ENCODE data around the gene TAX1BP1. TPM values are rescaled to one million over a fixed set of nuclear protein-coding genes. Genes with fewer than 3 reads are reported as not detected.

The TAX1BP1 gene
- total and polyA plus RNA-seq, 2 experiments from 2014 or later = 98.1 to 137 TPM

DNA sequence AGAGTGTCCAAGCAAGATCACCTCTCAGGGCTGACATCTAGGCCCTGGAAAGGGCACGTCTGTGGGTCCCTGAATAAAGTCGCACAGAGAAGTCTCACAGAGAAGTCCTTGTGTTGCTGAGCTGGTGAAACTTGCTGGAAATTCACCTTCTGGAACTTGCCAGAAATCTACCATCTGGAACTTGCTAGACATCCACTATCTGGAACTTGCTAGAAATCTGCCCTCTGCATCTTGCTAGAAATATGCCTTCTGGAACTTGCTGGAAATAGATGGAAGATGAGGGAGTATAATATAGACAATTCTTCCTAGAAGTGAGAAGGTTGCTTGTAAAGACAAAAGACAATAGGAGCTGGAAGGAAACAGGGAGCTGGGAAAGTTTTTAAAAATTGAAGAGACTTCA lies 5.4 kb upstream of the TAX1BP1 start:
- no peaks in the 10 kb centered on the region for H3K9me3 ChIP-seq (ENCODE audit: low read depth)
- DNase-seq = no peak
- peaks cover 9% of the 10 kb centered on the region for H3K4me1 ChIP-seq (ENCODE audit: insufficient read depth)
- no peaks in the 10 kb centered on the region for H3K79me2 ChIP-seq (ENCODE audit: insufficient read depth)
- in situ Hi-C loops (cut with MboI) = no loop called here
- WGBS, 2 experiments (ENCODE audit: low coverage in 1 of 2, low lambda C conversion rate in 2 of 2, missing lambda C conversion rate in 2 of 2) = 91 to 97% methylated on average over 2 of the region's 2 CpGs
- H3F3A ChIP-seq (ENCODE audit: insufficient read depth) = peaks cover 12% of the 10 kb centered on the region; the same call in 1 of the 2 replicates
- no peak overlapping the region for H3K27ac ChIP-seq
- no peaks in the 10 kb centered on the region for H3K9me2 ChIP-seq (ENCODE audit: insufficient read depth)
- H3K27me3 ChIP-seq (replicated peaks; ENCODE audit: insufficient read depth) = no peaks in the 10 kb centered on the region
- H4K20me1 ChIP-seq (ENCODE audit: insufficient read depth) = no peaks in the 10 kb centered on the region
- H3K9ac ChIP-seq = no peak overlapping the region
- H3K4me3 ChIP-seq = no peak overlapping the region
- H3K4me2 ChIP-seq (ENCODE audit: unreplicated experiment) = no peak overlapping the region
- no peaks in the 10 kb centered on the region for H3K36me3 ChIP-seq (ENCODE audit: low read depth)
- no peak overlapping the region for H2AFZ ChIP-seq
- TF ChIP-seq EZH2 (IDR thresholded peaks at IDR 0.05; ENCODE audit: insufficient read depth, poor library complexity, severe bottlenecking) (no peak), EZH2phosphoT487 (IDR thresholded peaks at IDR 0.05; ENCODE audit: insufficient read depth, low read depth) (no peak)

GRCh38 chr7:27735165-27735564 lies 4.8 kb upstream of the TAX1BP1 start:
- no peak overlapping the region for H2AFZ ChIP-seq
- no peak overlapping the region for H3K27ac ChIP-seq
- H3F3A ChIP-seq (ENCODE audit: insufficient read depth) = peaks cover 15% of the 10 kb centered on the region; the same call in 1 of the 2 replicates
- no peak overlapping the region for H3K4me2 ChIP-seq (ENCODE audit: unreplicated experiment)
- no peaks in the 10 kb centered on the region; the same call in 1 of the 2 replicates for H3K79me2 ChIP-seq (ENCODE audit: insufficient read depth)
- in situ Hi-C loops (cut with MboI) = no loop called here
- no peaks in the 10 kb centered on the region for H4K20me1 ChIP-seq (ENCODE audit: insufficient read depth)
- H3K27me3 ChIP-seq (replicated peaks; ENCODE audit: insufficient read depth) = no peaks in the 10 kb centered on the region
- H3K9me3 ChIP-seq (ENCODE audit: low read depth) = no peaks in the 10 kb centered on the region
- peaks cover 9% of the 10 kb centered on the region for H3K4me1 ChIP-seq (ENCODE audit: insufficient read depth)
- no peak for DNase-seq
- 94% methylated on average over 1 of the region's 1 CpG for WGBS, 2 experiments (ENCODE audit: low coverage in 1 of 2, low lambda C conversion rate in 2 of 2, missing lambda C conversion rate in 2 of 2)
- TF ChIP-seq EZH2phosphoT487 (IDR thresholded peaks at IDR 0.05; ENCODE audit: insufficient read depth, low read depth) (no peak), EZH2 (IDR thresholded peaks at IDR 0.05; ENCODE audit: insufficient read depth, poor library complexity, severe bottlenecking) (no peak)
- no peaks in the 10 kb centered on the region for H3K9me2 ChIP-seq (ENCODE audit: insufficient read depth)
- H3K36me3 ChIP-seq (ENCODE audit: low read depth) = no peaks in the 10 kb centered on the region
- no peak overlapping the region for H3K4me3 ChIP-seq
- H3K9ac ChIP-seq = no peak overlapping the region

DNA sequence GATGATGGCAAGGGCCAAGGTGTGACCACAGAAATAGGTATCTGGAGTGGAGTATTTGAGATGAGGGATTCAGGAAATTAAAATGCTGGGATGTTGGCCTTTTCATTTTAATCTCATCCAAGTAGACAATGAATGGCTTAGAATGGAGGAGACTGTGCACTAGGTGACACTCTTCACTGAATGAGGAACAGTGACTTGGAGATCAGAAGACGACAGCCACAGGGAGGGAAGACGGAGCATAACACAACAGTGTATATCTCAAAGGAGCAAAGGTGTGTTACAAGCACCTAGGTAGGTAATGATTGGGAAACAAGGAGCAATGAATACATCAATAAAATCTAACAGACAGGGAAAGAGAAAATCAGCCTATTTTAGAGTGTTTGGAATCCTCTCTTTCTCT lies 4.1 kb upstream of the TAX1BP1 start:
- no peak overlapping the region for H2AFZ ChIP-seq
- in situ Hi-C loops (cut with MboI) = no loop called here

DNA sequence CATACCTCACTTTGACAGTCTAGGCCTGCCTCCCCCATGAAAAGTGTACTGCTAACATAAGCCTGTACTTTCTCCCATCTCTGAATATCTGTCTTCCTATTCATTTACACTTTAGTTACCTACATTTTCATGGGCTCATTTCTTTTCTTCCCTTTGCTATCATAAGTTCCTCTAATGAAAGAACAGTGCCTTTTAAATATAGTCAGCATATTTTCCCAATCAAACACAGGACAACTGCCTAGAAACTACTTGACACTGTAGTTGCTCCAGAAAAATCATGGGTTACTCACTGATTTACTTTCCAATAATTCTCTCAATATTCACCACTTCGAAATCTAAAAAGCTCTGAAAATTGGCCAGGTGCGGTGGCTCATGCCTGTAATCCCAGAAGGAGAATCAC lies 2.8 kb upstream of the TAX1BP1 start:
- H2AFZ ChIP-seq = no peak overlapping the region
- H3K79me2 ChIP-seq (ENCODE audit: insufficient read depth) = peaks cover 18% of the 10 kb centered on the region
- no peaks in the 10 kb centered on the region for H3K27me3 ChIP-seq (replicated peaks; ENCODE audit: insufficient read depth)
- in situ Hi-C loops (cut with MboI) = no loop called here
- no peaks in the 10 kb centered on the region for H3K36me3 ChIP-seq (ENCODE audit: low read depth)
- no peaks in the 10 kb centered on the region for H4K20me1 ChIP-seq (ENCODE audit: insufficient read depth)
- H3K4me3 ChIP-seq = no peak overlapping the region
- no peak overlapping the region for H3K4me2 ChIP-seq (ENCODE audit: unreplicated experiment)
- no peaks in the 10 kb centered on the region for H3K9me3 ChIP-seq (ENCODE audit: low read depth)
- WGBS, 2 experiments (ENCODE audit: low coverage in 1 of 2, low lambda C conversion rate in 2 of 2, missing lambda C conversion rate in 2 of 2) = 97 to 98% methylated on average over 2 of the region's 2 CpGs
- H3K4me1 ChIP-seq (ENCODE audit: insufficient read depth) = peaks cover 9% of the 10 kb centered on the region
- peaks cover 21% of the 10 kb centered on the region for H3F3A ChIP-seq (ENCODE audit: insufficient read depth)
- no peak for DNase-seq
- H3K9ac ChIP-seq = no peak overlapping the region
- TF ChIP-seq EZH2 (IDR thresholded peaks at IDR 0.05; ENCODE audit: insufficient read depth, poor library complexity, severe bottlenecking) = no peak
- no peak overlapping the region for H3K27ac ChIP-seq
- H3K9me2 ChIP-seq (ENCODE audit: insufficient read depth) = no peaks in the 10 kb centered on the region

More for the DNA sequence above, 4.1 kb upstream of the TAX1BP1 start:
- H4K20me1 ChIP-seq (ENCODE audit: insufficient read depth) = no peaks in the 10 kb centered on the region
- TF ChIP-seq EZH2 (IDR thresholded peaks at IDR 0.05; ENCODE audit: insufficient read depth, poor library complexity, severe bottlenecking) (no peak), EZH2phosphoT487 (IDR thresholded peaks at IDR 0.05; ENCODE audit: insufficient read depth, low read depth) (no peak)
- H3K4me2 ChIP-seq (ENCODE audit: unreplicated experiment) = no peak overlapping the region
- peaks cover 15% of the 10 kb centered on the region for H3F3A ChIP-seq (ENCODE audit: insufficient read depth)
- H3K4me3 ChIP-seq = no peak overlapping the region
- H3K79me2 ChIP-seq (ENCODE audit: insufficient read depth) = peaks cover 5% of the 10 kb centered on the region
- H3K4me1 ChIP-seq (ENCODE audit: insufficient read depth) = peaks cover 9% of the 10 kb centered on the region
- DNase-seq = no peak
- H3K27me3 ChIP-seq (replicated peaks; ENCODE audit: insufficient read depth) = no peaks in the 10 kb centered on the region
- no peak overlapping the region for H3K9ac ChIP-seq
- no peaks in the 10 kb centered on the region for H3K9me2 ChIP-seq (ENCODE audit: insufficient read depth)
- H3K9me3 ChIP-seq (ENCODE audit: low read depth) = no peaks in the 10 kb centered on the region
- H3K27ac ChIP-seq = no peak overlapping the region
- H3K36me3 ChIP-seq (ENCODE audit: low read depth) = no peaks in the 10 kb centered on the region
- WGBS, 2 experiments (ENCODE audit: low coverage in 1 of 2, low lambda C conversion rate in 2 of 2, missing lambda C conversion rate in 2 of 2) = 71 to 82% methylated on average over 2 of the region's 2 CpGs

- WGBS, 2 experiments (ENCODE audit: low coverage in 1 of 2, low lambda C conversion rate in 2 of 2, missing lambda C conversion rate in 2 of 2) = 78 to 82% methylated on average over 2 of the region's 2 CpGs
- no peaks in the 10 kb centered on the region for H3K9me2 ChIP-seq (ENCODE audit: insufficient read depth)
- no peaks in the 10 kb centered on the region for H3K9me3 ChIP-seq (ENCODE audit: low read depth)
- H3F3A ChIP-seq (ENCODE audit: insufficient read depth) = peaks cover 21% of the 10 kb centered on the region
- no peak overlapping the region for H3K9ac ChIP-seq
- H3K27me3 ChIP-seq (replicated peaks; ENCODE audit: insufficient read depth) = no peaks in the 10 kb centered on the region
- H3K4me3 ChIP-seq = no peak overlapping the region
- in situ Hi-C loops (cut with MboI) = no loop called here
- H3K27ac ChIP-seq = no peak overlapping the region
- no peak for TF ChIP-seq EZH2phosphoT487 (IDR thresholded peaks at IDR 0.05; ENCODE audit: insufficient read depth, low read depth)
- no peak for TF ChIP-seq EZH2 (IDR thresholded peaks at IDR 0.05; ENCODE audit: insufficient read depth, poor library complexity, severe bottlenecking)
- peaks cover 23% of the 10 kb centered on the region for H3K79me2 ChIP-seq (ENCODE audit: insufficient read depth)
- H4K20me1 ChIP-seq (ENCODE audit: insufficient read depth) = no peaks in the 10 kb centered on the region
- H2AFZ ChIP-seq = no peak overlapping the region
- H3K36me3 ChIP-seq (ENCODE audit: low read depth) = no peaks in the 10 kb centered on the region
- no peak for DNase-seq
- no peak overlapping the region for H3K4me2 ChIP-seq (ENCODE audit: unreplicated experiment)
- peaks cover 12% of the 10 kb centered on the region for H3K4me1 ChIP-seq (ENCODE audit: insufficient read depth)
Measured at GRCh38 chr7:27737616-27738015, 2.3 kb upstream of the TAX1BP1 start.

Data from GM23248 (cell line).